ENCODE measurements around the gene S100A10.

Gene S100A10

DNA sequence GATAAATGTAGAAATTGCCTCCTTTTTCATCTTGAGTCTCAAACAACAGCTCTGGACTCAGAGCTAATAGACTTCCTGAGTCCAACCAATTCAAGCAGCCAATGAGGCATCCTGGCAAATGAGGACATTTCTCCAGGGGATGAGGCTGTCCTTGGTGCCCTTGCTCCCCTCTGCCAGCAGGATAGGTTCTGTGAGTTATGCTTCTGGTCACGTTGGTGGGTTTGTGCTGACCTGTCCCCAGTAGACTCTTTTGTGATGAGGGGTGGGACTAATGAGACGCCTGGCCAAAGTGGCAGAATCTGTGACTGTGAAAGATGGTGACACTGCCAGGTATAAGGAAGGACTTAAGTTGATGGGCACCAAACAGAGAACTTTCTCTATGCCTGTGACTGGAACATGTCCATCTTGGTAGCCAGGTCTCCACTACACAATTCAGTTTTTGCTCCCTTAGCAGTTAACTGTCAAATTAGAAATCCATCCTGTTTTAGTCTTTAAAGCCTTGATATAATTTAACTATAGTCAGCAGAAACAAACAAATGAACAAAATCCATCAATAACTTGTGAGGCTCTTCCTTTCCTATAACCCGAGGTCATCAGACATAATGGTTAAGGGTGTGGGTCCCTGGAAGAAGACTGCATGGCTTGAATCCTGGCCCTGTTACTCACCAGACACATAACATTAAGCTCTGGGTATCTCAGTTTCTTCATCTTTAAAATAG, 48.6 kb downstream of the S100A10 start:
- Mint-ChIP-seq H3K36me3 (no peaks in the 10 kb centered on the region), H3K9me3 (no peaks in the 10 kb centered on the region), H3K4me1 (peaks cover 31% of the 10 kb centered on the region), H3K27me3 (no peaks in the 10 kb centered on the region), H3K4me3 (peak overlapping the region; percentile 44), H3K27ac (peak overlapping the region; percentile 88)
- no peak for ATAC-seq

DNA sequence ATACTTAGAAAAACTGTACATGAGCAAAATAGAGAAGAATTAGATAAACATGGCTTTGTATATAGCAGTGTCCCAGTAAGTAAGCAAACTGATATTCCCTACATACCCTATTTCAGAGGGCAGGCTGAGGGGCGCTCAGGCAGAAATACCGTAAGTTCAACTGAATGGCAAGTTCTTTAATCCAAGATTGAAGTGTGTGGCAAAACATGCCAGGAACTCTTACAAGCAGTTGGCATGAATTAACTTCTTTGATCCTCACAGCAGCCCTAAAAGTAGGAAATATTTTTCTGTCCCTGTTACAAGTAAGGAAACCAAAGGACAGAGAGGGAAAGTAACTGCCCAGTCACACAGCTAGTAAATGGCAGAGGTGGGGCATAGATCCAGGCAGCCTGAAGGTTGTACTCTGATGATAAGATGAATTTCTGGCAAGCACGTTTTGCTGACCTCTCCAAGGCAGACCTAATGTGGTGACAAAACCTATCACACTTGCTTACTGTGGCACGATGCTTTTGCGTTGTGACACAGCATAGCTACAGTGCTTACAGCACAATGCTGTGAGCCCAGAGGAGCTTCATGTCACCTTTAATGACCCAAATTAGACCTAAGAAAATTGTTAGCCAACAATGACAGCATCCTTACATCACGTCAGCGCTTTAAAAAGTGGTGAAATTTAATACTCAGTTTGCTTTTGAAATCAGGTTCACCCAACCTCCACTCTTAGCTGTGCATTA, 49.4 kb downstream of the S100A10 start:
- Mint-ChIP-seq H3K4me1 (peaks cover 30% of the 10 kb centered on the region), H3K4me3 (no peak overlapping the region), H3K27me3 (no peaks in the 10 kb centered on the region), H3K9me3 (no peaks in the 10 kb centered on the region), H3K27ac (peak overlapping the region; percentile 88), H3K36me3 (no peaks in the 10 kb centered on the region)
- no peak for ATAC-seq

DNA sequence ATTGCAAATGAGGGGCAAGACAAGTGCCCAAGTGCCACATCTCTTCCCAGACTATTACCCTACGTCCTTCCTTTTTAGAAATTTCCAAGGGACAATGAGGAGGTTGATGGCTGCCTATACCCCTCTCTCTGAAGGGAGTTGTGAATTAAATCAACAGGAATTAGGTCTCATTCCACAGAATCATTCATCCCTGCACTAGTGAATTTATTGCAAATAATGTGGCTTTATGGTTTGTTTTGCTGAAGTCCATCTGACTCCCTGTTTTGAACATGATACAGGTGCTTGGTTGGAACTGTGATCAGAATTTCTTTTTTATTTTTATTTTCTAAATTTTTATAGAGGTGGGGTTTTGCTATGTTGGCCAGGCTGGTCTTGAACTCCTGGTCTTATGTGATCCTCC, 50.1 kb downstream of the S100A10 start:
- Mint-ChIP-seq H3K9me3 (no peaks in the 10 kb centered on the region), H3K4me3 (no peak overlapping the region), H3K36me3 (no peaks in the 10 kb centered on the region), H3K27me3 (no peaks in the 10 kb centered on the region), H3K27ac (no peak overlapping the region), H3K4me1 (peaks cover 25% of the 10 kb centered on the region)
- ATAC-seq: no peak

DNA sequence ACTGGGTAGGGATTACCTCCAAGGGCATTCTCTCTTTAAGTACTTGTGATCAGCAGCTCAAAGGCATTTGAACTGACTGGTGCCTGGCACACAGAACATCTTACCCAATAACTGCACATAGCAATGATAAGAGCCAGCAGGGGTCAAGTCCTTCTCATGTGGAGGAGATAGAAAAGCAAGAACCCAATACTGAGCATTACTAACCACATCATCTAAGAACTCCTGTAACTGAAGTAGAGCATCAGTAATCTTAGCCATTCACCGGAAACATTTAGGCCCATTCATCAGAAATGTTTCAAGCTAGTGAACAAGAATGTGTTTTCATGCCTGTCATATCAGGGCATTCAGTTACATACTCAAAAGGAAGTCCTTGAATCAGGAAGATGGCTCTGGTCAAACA, 50.8 kb downstream of the S100A10 start:
- Mint-ChIP-seq H3K9me3 (no peaks in the 10 kb centered on the region), H3K27ac (peak overlapping the region; percentile 31)

DNA sequence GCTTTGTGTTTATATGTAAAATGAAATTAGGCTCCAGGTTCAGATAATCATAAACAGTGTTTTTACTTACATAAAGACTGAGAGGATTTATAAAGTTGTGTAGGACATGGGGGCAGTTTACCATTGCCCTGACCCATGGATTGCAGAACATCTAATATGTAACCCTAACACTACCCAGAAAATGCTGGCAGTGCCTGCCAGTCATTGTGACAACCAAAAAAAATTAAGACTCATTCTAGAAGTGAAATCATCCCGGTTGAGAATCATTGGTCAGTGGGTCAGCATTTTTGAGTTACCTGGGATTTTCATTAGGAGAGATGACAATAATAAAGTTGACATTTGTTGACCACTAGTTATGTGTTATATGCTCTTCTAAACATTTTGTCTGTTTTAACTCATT, 53.1 kb downstream of the S100A10 start:
- H3K4me1 Mint-ChIP-seq: peaks cover 10% of the 10 kb centered on the region
- no peaks in the 10 kb centered on the region for H3K27me3 Mint-ChIP-seq
- no peak for ATAC-seq
- no peak overlapping the region for H3K4me3 Mint-ChIP-seq
- H3K36me3 Mint-ChIP-seq: no peaks in the 10 kb centered on the region
- H3K27ac Mint-ChIP-seq: peak overlapping the region; percentile 45
- H3K9me3 Mint-ChIP-seq: no peaks in the 10 kb centered on the region

More for the DNA sequence above, 50.8 kb downstream of the S100A10 start:
- Mint-ChIP-seq H3K36me3 (no peaks in the 10 kb centered on the region), H3K27me3 (no peaks in the 10 kb centered on the region), H3K4me3 (no peak overlapping the region), H3K4me1 (peaks cover 25% of the 10 kb centered on the region)
- no peak for ATAC-seq

DNA sequence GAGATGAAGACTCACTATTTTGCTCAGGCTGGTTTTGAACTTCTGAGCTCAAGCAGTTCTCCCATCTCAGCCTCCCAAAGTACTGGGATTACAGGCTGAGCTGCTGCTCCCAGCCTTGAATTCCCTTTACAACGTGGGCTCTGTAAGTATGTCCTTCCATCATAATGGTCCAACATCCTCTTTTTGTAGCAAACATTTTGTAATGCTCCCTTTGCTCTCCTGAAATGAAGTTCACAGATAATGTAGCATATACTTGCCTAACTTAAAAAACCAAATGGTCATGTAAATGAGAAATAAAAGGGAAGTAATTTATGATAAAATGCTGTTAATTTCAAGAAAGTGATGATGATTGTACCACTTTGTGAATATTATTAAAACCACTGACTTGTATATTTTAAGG, 53.9 kb downstream of the S100A10 start:
- Mint-ChIP-seq H3K36me3 (no peaks in the 10 kb centered on the region), H3K27ac (no peak overlapping the region), H3K27me3 (no peaks in the 10 kb centered on the region), H3K4me1 (peaks cover 7% of the 10 kb centered on the region), H3K9me3 (no peaks in the 10 kb centered on the region), H3K4me3 (no peak overlapping the region)
- no peak for ATAC-seq

DNA sequence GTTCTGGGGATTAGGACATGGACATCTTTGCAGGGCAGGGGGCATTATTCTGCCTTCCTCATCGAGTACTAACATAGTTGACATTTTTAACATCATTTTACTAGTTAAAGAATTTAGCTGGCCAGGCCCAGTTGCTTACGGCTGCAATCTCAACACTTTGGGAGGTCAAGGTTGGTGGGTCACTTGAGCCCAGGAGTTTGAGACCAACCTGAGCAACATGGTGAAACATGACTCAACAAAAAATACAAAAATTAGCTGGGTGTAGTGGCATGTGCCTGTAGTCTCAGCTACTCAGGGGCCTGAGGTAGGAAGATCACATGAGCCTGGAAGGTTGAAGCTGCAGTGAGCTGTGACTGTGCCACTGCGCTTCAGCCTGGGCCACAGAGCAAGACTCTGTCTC, 54.5 kb downstream of the S100A10 start:
- Mint-ChIP-seq H3K4me1 (peaks cover 10% of the 10 kb centered on the region), H3K27me3 (no peaks in the 10 kb centered on the region), H3K36me3 (no peaks in the 10 kb centered on the region), H3K9me3 (no peaks in the 10 kb centered on the region), H3K4me3 (no peak overlapping the region), H3K27ac (no peak overlapping the region)
- no peak for ATAC-seq

DNA sequence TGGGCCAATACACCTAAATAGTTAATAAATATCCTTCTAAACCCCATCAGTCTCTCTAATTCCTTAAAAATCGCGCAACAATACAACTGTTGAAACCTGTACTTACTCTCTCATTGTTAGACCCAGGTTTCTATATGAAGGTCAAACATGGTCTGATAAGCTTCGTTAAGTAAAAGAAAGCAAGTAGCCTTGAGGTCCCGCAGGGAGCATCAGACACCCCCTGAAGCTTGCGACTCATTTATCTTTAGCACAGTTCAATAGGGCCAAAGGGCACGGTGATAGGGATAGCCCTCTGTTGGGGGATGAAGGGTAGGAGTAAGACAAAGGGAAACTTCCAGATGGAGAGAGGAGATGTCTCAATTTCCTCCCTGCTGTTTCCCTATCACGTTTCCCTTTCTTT, 57.0 kb downstream of the S100A10 start:
- Mint-ChIP-seq H3K4me1 (peaks cover 15% of the 10 kb centered on the region), H3K27me3 (no peaks in the 10 kb centered on the region), H3K36me3 (no peaks in the 10 kb centered on the region), H3K4me3 (no peak overlapping the region), H3K9me3 (no peaks in the 10 kb centered on the region), H3K27ac (no peak overlapping the region)
- no peak for ATAC-seq

DNA sequence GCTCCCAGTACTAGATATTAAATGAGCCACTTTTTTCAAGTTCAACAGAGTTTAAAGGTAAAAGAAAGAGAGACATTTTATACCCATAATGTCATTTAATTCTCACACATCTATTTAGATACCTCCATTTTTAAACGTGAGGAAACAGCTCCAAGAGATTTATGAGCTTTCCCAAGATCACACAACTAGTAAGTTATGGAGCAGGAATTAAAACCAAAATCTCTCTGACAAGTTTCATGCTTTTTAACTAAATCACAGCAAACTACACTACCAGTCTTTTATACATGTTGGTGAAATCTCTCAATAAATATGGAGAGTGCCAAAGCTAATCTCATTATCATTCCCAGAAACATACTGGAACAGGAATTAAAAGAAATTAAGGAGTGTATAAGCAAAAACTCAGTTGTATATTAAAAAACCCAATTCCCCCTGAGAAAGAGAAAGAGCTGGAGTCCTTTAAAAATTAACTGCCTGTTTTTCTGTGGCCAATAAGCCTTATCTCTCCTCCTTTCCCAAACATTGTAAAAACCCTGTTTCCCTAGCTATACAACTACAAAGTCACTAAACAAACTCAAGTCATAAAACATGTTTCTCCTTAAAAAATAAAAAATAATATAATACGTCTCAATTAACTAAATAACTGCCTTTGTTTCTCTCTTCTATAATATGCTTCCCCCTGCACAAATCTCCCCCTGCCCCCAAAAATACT, 57.6 kb downstream of the S100A10 start:
- H3K27me3 Mint-ChIP-seq: no peaks in the 10 kb centered on the region
- peaks cover 10% of the 10 kb centered on the region for H3K4me1 Mint-ChIP-seq
- ATAC-seq: no peak
- no peak overlapping the region for H3K27ac Mint-ChIP-seq
- H3K4me3 Mint-ChIP-seq: no peak overlapping the region
- no peaks in the 10 kb centered on the region for H3K36me3 Mint-ChIP-seq
- H3K9me3 Mint-ChIP-seq: no peaks in the 10 kb centered on the region

DNA sequence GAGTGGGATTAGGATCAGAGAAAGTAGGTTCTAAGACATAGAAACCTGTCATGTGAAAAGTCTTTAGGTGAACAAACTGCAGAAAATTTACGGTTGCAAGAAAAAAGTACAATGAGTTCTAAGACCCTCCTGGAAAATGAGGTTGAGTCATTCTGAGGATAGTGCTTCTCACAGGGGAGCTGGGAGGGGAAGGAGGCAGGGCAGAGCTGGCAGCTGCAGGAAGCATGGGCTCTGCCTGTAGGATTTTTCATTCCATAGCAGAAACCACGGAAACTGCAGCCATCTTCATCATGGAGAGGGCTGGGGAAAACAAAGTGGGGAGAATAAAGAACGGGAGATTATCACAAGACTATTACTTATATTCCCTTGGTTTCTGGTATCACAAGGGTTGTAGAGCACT, 58.5 kb downstream of the S100A10 start:
- Mint-ChIP-seq H3K4me3 (no peak overlapping the region), H3K36me3 (no peaks in the 10 kb centered on the region), H3K27ac (no peak overlapping the region), H3K4me1 (peaks cover 8% of the 10 kb centered on the region), H3K9me3 (no peaks in the 10 kb centered on the region), H3K27me3 (no peaks in the 10 kb centered on the region)
- ATAC-seq: no peak

DNA sequence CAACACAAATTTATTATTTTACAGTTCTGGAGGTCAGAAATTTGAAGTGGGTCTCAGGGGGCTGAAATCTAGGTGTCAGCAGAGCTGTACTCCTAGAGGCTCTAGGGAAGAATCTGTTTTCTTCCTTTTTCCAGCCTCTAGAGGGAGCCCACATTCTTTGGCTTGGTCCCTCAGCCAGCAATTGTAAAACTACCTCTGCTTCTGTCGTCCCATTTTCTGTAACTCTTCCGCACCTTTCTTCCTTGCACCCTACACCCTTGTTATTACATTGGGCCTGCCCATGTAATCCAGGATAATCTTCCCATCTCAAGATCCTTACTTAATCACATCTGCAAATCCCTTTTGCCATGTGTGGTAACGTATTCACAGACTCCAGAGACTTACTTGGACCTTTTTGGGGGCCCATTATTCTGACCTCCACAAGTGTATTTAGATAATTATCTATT, 59.6 kb downstream of the S100A10 start:
- H3K4me1 Mint-ChIP-seq: peaks cover 8% of the 10 kb centered on the region
- peak; percentile 79 for ATAC-seq
- no peaks in the 10 kb centered on the region for H3K9me3 Mint-ChIP-seq
- no peaks in the 10 kb centered on the region for H3K36me3 Mint-ChIP-seq
- no peak overlapping the region for H3K27ac Mint-ChIP-seq
- no peaks in the 10 kb centered on the region for H3K27me3 Mint-ChIP-seq
- H3K4me3 Mint-ChIP-seq: no peak overlapping the region

All from stimulated activated memory B cell treated with anti-CD40 and anti-IgM and Interleukin-4, amounts not matched to agents 10 μg/mL and 1 μg/mL and 100 μg/mL, for 72 hours (primary cell).